ENCODE results near the gene ZNF329.

DNA sequence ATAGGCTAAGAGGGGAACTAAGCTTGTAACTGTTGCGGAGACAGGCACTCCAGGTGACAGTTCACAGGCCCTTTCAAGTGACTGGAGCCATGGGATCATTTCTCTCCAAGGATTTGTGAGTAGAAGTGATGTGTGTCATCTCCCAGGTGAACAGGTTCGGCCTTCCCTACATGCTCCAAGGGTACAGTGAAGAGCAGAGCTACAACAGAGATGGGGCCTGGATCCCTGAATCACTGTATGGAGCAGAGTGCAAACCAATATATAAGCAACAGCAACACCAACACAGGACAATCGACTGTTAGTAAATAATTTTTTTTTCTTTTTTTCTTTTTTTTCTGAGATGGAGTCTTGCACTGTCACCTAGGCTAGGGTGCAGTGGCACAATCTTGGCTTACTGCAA lies 67.6 kb downstream of the ZNF329 start:
- TF ChIP-seq, protein P1, sequence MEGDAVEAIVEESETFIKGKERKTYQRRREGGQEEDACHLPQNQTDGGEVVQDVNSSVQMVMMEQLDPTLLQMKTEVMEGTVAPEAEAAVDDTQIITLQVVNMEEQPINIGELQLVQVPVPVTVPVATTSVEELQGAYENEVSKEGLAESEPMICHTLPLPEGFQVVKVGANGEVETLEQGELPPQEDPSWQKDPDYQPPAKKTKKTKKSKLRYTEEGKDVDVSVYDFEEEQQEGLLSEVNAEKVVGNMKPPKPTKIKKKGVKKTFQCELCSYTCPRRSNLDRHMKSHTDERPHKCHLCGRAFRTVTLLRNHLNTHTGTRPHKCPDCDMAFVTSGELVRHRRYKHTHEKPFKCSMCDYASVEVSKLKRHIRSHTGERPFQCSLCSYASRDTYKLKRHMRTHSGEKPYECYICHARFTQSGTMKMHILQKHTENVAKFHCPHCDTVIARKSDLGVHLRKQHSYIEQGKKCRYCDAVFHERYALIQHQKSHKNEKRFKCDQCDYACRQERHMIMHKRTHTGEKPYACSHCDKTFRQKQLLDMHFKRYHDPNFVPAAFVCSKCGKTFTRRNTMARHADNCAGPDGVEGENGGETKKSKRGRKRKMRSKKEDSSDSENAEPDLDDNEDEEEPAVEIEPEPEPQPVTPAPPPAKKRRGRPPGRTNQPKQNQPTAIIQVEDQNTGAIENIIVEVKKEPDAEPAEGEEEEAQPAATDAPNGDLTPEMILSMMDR (conservative IDR thresholded peaks at IDR 0.05; ENCODE audit: low read length) = no peak
- TF ChIP-seq EZH2phosphoT487 (IDR thresholded peaks at IDR 0.05; ENCODE audit: borderline replicate concordance, low read depth, low read length) = no peak
